HEK293T (cell line): Measurements from ENCODE around the gene MPRIP.

ENCODE experiments used
- BHLHE40 ChIP-seq: fragments of 450-650 bp; IDR thresholded peaks from 2 replicates; pipeline ENCODE4 v1.6.1; 2016; ENCODE audit warnings: mild to moderate bottlenecking, moderate library complexity, borderline replicate concordance
- CTBP1 ChIP-seq: fragments of 450-650 bp; IDR thresholded peaks from 2 replicates; pipeline ENCODE4 v1.6.1; 2016; ENCODE audit warnings: borderline replicate concordance
- ELF4 ChIP-seq: fragments of 450-650 bp; IDR thresholded peaks from 2 replicates; pipeline ENCODE4 v1.6.1; 2017; ENCODE audit warnings: antibody characterized with exemption
- FOXA1 ChIP-seq: fragments of 450-650 bp; IDR thresholded peaks from 2 replicates; pipeline ENCODE4 v1.6.1; 2016; ENCODE audit warnings: mild to moderate bottlenecking
- FOXK2 ChIP-seq: fragments of 450-650 bp; IDR thresholded peaks from 2 replicates; pipeline ENCODE4 v1.6.1; 2016; ENCODE audit warnings: mild to moderate bottlenecking
- FOXM1 ChIP-seq: fragments of 450-650 bp; IDR thresholded peaks from 2 replicates; pipeline ENCODE4 v1.6.1; 2017; ENCODE audit warnings: mild to moderate bottlenecking, borderline replicate concordance
- HDGF ChIP-seq: fragments of 450-650 bp; IDR thresholded peaks from 2 replicates; pipeline ENCODE4 v1.6.1; 2017; ENCODE audit warnings: antibody characterized with exemption, borderline replicate concordance
- LEF1 ChIP-seq: fragments of 450-650 bp; IDR thresholded peaks from 2 replicates; pipeline ENCODE4 v1.6.1; 2017; ENCODE audit warnings: mild to moderate bottlenecking, borderline replicate concordance
- PKNOX1 ChIP-seq: fragments of 450-650 bp; IDR thresholded peaks from 2 replicates; pipeline ENCODE4 v1.6.1; 2016
- SP1 ChIP-seq: fragments of 450-650 bp; IDR thresholded peaks from 2 replicates; pipeline ENCODE4 v1.6.1; 2017
- SUZ12 ChIP-seq: fragments of 450-650 bp; IDR thresholded peaks from 2 replicates; pipeline ENCODE4 v1.6.1; 2016; ENCODE audit warnings: mild to moderate bottlenecking
- TARDBP ChIP-seq: fragments of 450-650 bp; IDR thresholded peaks from 2 replicates; pipeline ENCODE4 v1.6.1; 2016
- ZNF384 ChIP-seq: fragments of 450-650 bp; IDR thresholded peaks from 2 replicates; pipeline ENCODE4 v1.6.1; 2016

GRCh38 chr17:17116406-17116805, 74.1 kb downstream of the MPRIP start:
- TF ChIP-seq PKNOX1 (no peak), ELF4 (no peak), TARDBP (no peak), BHLHE40 (no peak), ZNF384 (no peak), SUZ12 (no peak), HDGF (no peak), SP1 (no peak), FOXM1 (no peak), FOXK2 (no peak), FOXA1 (no peak), CTBP1 (no peak), LEF1 (no peak)
